Left hindlimb (tissue), 1 donor: ENCODE measurements around the gene ZBTB3.
"Not testable (repeated sequence)": the region's sequence is repeated elsewhere in the genome, so short reads cannot be mapped to it uniquely, and the experiment has no call there.

Experiments
- DNase-seq: peaks from one replicate; pipeline ENCODE4 v3.0.0-alpha.2; 2018

ZBTB3 gene

DNA sequence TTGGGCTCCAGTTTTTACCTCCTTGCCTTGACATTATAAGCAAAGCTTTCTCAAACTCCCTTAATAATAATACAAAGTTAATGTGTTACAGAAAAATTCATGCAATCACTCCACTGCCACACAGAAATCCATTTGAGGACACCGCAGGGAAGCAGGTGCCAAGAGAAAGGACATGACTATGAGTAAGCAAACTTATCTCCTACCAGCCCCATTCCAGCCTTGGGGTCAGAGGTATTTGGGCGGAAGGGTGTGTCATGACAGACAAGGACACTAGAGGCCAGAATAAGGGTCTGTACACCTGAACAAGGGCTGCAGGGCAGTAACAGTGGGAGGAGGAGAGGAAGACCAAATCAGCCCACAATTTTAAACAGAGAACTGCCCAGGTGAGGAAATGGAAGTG is 40.6 kb downstream of the ZBTB3 start:
- no peak for DNase-seq

DNA sequence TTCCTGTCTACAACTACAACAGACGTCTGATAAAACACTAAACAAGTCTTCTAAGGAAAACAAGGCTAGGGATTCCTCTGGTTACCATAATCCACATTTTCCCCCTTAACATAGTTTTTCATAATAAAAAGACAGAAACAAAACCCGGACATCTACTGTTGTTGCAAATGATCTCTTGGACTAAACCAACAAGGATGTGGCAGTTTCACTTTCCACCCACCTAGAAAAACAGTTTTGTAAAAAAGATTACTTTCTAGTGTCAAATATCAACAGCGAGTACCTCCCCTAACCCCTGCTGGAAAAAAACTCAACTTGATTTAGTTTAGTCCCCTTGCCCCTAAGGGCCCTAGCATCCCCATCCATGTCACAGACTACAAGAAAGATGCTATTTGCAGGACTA is 41.1 kb downstream of the ZBTB3 start:
- DNase-seq, result no peak

DNA sequence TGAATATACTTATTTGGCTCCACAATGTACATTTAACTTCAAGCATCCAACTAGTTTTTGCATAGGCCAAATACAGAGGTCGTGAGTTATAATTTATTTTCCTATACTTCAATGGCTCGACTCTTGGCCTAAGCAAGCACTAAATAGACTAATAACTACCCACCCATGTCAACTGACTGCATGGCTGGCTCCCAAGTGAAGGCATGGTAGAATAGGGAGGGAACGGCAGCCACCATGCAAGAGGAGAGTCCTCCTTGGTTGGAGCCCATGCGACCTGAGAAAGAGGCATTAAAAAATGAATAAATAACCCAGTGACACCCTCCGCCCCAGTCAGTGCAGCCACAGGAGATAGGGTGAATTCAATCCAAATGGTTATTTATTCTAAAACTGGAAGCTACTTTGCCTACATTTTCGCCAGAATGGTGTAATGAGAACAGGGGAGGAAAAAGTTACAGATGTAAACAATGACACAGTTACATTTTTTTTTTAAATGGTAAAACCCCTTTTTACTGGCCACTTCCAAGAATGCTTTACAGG is 41.6 kb downstream of the ZBTB3 start:
- no peak for DNase-seq

DNA sequence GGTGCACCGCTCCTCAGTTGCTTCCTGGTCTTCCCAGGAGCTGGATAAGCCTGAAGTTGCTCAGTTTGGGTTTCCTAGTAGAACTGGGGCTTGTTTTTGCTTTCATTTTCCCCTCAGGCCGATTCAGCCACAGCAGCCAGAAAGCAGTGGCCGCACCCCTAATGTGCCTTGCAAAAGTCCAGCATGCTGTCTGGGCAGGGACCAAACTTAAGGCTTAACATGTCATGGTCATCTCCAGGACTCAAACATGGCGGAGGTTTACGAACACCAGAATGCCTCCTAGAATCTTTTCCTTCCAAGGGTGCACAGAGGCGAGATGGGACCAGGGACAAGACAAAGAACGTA is 44.0 kb downstream of the ZBTB3 start:
- no peak for DNase-seq

DNA sequence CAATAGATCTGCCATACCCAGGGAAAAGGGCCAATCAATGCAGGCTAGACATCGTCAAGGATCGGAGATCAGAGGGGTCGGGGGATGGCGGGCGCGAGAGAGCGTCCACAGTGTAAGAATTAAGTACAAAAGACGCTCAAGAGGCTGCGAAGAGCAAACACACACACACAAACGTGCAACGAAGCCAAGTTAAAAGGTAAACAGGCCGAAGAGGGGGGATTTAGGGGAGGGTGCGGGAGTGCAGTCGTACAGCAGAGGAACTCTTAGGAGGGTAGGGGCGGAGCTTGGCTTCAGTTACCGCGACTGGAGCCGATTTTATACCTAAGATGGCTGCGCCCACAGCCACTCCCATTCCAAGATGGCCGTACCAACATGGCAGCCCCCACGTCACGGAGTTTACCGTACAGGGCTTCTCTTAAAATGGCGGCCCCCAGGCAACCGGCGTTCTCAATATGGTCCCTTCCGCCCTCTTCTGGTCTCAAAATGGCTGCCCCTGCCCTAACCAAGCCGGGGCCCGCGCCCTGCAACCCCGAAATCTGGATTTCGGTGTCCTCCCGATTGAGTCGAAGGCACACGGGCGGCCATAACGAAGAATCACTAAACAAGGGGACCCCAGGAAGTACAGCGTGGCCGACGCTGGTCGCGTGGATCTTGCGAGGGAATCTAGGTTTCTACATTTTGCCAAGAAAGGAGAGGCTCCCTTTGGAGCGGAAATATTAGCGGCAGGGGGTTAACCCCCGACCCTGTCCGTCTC is 44.5 kb downstream of the ZBTB3 start:
- peak; percentile 98 for DNase-seq

DNA sequence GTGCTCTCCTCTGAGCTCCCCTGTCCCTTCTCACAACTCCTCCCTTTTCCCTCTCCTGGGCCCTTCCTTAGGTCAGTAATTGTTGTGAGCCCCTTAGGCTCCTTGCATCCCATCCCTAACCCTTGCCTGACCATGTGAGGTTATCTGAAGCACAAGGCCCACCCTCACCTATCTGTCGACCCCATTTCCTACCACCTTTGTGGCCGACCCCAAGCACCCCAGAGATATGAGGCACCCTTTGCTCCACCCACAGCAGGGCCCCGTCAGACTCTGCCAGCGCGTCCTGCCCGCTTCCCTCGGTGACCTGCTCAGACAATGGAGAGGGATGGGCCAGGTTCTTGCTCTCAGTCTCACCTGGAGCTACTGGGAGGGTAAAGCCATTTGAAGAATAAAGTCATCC is 45.2 kb downstream of the ZBTB3 start:
- DNase-seq, result no peak

DNA sequence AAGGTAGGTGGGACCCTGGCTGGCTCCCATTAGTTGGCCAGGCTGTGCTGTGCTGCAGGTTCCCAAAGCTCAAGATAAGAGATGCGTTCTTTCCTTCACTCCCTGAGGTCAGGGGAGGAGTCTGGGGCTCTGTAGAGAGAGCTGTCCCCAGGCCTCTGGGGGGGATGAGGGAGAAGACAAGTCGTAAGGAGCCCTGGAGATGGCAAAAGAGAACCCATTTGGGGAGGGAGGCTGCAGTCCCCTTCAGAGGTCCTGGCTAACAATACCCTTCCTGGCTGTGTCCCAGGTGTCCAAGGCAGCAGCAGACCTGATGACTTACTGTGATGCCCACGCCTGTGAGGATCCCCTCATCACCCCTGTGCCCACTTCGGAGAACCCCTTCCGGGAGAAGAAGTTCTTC is 45.6 kb downstream of the ZBTB3 start:
- no peak for DNase-seq

DNA sequence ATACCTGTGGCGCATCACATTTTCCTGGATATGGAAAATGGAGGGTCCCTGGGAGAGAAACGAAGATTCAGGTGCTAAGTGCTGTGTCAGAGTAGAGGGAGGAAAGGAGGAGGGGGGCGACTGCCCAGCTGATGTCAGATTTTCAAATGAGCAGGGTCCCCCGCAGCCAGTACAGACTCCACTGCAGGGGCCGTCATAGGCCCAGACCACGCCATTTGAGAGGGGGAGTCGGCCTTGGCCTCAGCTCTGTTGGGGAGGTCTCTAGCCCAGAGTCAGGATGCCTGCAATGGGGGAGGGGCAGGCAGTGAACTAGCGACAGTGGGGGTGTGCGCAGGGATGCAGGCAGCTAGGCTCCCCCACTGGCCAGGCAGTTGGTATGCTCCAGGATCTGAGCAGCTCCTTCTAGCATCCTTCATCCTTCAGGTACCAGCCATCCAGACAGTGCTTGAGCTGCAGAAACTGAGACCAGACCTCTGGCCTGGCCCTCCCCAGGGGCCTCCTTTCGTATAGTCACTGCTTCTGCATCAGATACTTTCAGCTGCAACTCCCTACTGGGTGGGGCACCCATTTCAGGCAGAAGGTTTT is 46.6 kb downstream of the ZBTB3 start, which contains the start of the genes BSCL2 and GNG3:
TSS of gene BSCL2 (minus strand) at position 148 of the 585 bp plus-strand sequence. CDS start 229 bp downstream, outside the sequence.
TSS of gene GNG3 (plus strand) at position 400 of the 585 bp plus-strand sequence. CDS start 620 bp downstream, outside the sequence.
- peak; percentile 48 for DNase-seq

DNA sequence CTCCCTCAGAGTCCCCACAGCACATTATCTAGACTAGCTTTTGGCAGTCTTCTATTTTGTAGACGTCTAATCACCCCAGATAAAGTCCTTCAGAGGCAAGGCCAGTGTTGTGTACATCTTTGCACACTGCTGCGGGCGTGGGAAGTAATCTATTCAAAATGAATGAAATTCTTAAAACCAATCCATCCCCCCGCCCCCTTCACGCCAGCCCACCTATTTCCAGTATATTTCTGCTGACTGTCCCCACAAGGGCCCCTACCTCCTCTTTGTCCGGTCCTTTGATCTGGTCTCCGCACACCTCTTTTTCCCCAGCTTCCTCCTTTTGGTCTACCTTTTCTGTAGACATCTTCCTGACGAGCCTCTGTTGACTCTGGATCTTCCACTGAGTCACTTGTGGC is 47.1 kb downstream of the ZBTB3 start:
- no peak for DNase-seq

DNA sequence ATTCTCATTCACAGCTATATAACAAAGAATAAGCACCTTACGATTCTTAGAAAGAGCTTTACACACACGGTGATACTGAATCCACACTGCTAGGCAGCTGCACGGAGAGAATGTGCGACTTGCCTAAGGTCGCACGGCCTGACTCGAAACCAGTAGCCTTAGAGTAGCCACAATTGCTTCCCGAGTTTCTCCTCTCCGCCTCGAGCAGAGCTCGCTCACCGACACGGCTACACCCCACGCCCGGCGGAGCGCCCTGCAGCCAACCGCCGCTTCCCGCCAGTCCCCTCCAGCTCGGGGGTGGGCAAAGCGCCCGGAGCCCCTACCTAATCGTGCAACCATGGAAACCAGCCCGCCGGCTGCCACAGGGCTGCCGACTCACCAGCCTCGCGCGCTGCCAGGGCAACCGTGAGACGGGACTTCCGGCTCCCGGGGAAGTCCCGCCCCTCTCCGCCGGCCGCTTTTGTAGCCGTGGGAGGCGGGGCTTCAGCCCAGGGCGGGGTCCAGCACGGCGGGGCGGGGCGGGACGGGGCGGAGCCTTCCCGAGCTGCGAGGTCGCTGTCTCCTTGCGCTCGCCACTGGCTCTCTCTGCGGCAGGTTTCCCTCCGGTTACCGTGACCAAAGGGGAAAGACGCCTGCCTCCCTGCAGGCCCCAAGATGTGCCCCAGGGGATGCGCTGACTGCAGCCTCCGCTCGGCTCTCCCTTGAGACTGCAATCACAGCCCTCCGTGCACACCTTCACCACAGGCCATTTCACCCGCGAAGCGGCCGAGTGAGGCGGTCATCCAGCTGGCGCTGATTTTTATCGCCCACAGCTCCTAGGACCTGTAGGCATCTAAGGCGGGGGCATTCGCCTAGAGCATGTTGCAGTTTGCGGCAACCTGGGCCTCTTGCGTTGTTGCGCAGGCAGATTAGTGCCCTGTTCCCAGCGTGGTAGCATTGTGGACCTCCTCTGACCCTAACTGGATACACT is 47.8 kb downstream of the ZBTB3 start:
- DNase-seq, result peak; percentile 96

DNA sequence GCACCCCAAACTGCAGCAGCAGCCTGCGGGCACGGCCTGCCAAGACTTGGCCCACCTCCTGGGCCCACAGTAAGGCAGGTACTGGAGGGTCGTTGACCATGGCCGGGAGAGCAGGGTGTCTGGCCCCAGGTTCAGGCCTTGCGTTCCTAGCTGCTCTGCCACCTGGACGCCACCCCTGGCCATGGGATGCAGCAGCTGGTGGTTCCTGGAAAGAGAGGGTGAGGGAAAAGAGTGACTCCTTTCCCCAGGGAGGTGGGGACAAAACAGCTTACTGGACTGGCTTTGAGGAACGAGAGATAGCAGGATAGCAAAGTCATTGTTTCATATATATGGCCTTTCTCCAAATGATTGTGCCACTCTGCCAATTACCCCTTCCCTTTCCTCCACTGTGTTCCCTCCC is 48.5 kb downstream of the ZBTB3 start:
- no peak for DNase-seq

DNA sequence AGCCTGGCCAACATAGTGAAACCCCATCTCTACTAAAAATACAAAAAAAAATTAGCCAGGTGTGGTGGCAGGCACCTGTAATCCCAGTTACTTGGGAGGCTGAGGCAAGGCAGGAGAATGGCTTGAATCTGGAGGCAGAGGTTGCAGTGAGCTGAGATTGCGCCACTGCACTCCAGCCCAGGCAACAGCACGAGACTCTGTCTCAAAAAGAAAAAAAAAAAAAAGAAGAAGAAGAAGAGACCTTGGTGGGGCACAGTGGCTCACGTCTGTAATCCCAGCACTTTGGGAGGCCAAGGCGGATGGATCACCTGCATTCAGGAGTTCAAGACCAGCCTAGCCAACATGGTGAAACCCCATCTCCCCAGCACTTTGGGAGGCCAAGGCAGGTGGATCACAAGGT is 50.0 kb downstream of the ZBTB3 start:
- not testable (repeated sequence) for DNase-seq

DNA sequence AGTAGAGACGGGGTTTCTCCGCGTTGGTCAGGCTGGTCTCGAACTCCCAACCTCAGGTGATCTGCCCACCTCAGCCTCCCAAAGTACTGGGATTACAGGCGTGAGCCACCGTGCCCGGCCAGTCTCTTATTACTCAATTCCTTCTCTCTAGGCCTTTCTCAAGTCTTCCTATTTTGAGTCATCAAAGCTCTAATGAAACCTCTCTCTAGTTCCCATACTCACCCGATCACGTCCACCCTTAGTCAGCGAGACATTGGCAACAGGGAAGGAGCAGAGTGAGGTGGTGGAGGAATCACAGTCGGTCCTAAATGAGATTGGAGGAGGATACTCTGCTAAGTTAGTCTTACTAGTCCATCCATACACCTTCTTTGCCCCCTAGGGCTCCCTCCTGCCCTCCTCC is 51.7 kb downstream of the ZBTB3 start:
- no peak for DNase-seq
